Mucosa of stomach (tissue), 1 donor: ENCODE measurements around the gene RAPGEF1.
"Not testable (repeated sequence)": the region's sequence is repeated elsewhere in the genome, so short reads cannot be mapped to it uniquely, and the experiment has no call there.

Experiments
- H3K27me3 ChIP-seq: one replicate; pipeline ENCODE4 v1.7.0; 2013; ENCODE audit warnings: mild to moderate bottlenecking, low read length; ENCODE audit not compliant: control insufficient read depth, insufficient read depth
- H3K36me3 ChIP-seq: one replicate; pipeline ENCODE4 v1.7.0; 2013; ENCODE audit warnings: low read length; ENCODE audit not compliant: control insufficient read depth, insufficient read depth
- H3K4me1 ChIP-seq: one replicate; pipeline ENCODE4 v1.7.0; 2013; ENCODE audit warnings: mild to moderate bottlenecking, low read length; ENCODE audit not compliant: control insufficient read depth, insufficient read depth
- H3K4me3 ChIP-seq: one replicate; pipeline ENCODE4 v1.7.0; 2013; ENCODE audit warnings: low read length
- H3K9ac ChIP-seq: one replicate; pipeline ENCODE4 v1.7.0; 2013; ENCODE audit warnings: mild to moderate bottlenecking, low read length, moderate library complexity
- H3K9me3 ChIP-seq: one replicate; pipeline ENCODE4 v1.7.0; 2013; ENCODE audit warnings: mild to moderate bottlenecking, low read length, moderate library complexity; ENCODE audit not compliant: control insufficient read depth
- donor health status: Pancreatic carcinoma.

RAPGEF1 gene

GRCh38 chr9:131667576-131667975 is 72.3 kb downstream of the RAPGEF1 start:
- Histone ChIP-seq H3K4me1 (peaks cover 43% of the 10 kb centered on the region), H3K27me3 (no peaks in the 10 kb centered on the region), H3K9ac (no peak overlapping the region)

GRCh38 chr9:131666774-131667173 is 73.1 kb downstream of the RAPGEF1 start:
- Histone ChIP-seq H3K9me3 (no peaks in the 10 kb centered on the region), H3K4me1 (peaks cover 43% of the 10 kb centered on the region), H3K9ac (no peak overlapping the region), H3K36me3 (no peaks in the 10 kb centered on the region), H3K27me3 (no peaks in the 10 kb centered on the region), H3K4me3 (no peak overlapping the region)

More at GRCh38 chr9:131667576-131667975, 72.3 kb downstream of the RAPGEF1 start:
- Histone ChIP-seq H3K9me3 (no peaks in the 10 kb centered on the region), H3K36me3 (no peaks in the 10 kb centered on the region), H3K4me3 (no peak overlapping the region)

- Histone ChIP-seq H3K36me3 (no peaks in the 10 kb centered on the region), H3K4me1 (peaks cover 43% of the 10 kb centered on the region), H3K27me3 (no peaks in the 10 kb centered on the region), H3K9ac (no peak overlapping the region), H3K9me3 (no peaks in the 10 kb centered on the region), H3K4me3 (no peak overlapping the region)
Observed at GRCh38 chr9:131666029-131666428, 73.8 kb downstream of the RAPGEF1 start.

GRCh38 chr9:131663288-131663687 is 76.6 kb downstream of the RAPGEF1 start:
- peaks cover 30% of the 10 kb centered on the region for H3K4me1 ChIP-seq
- no peak overlapping the region for H3K4me3 ChIP-seq
- H3K27me3 ChIP-seq, result no peaks in the 10 kb centered on the region

GRCh38 chr9:131662289-131662621 is 77.6 kb downstream of the RAPGEF1 start:
- not testable (repeated sequence) for H3K27me3 ChIP-seq, H3K36me3 ChIP-seq, H3K9me3 ChIP-seq, H3K9ac ChIP-seq, H3K4me3 ChIP-seq
- peaks cover 30% of the 10 kb centered on the region for H3K4me1 ChIP-seq

More at GRCh38 chr9:131663288-131663687, 76.6 kb downstream of the RAPGEF1 start:
- H3K36me3 ChIP-seq, result no peaks in the 10 kb centered on the region
- H3K9ac ChIP-seq, result no peak overlapping the region
- H3K9me3 ChIP-seq, result no peaks in the 10 kb centered on the region

GRCh38 chr9:131661568-131662288 is 78.1 kb downstream of the RAPGEF1 start:
- no peak overlapping the region for H3K4me3 ChIP-seq
- no peaks in the 10 kb centered on the region for H3K27me3 ChIP-seq
- no peak overlapping the region for H3K9ac ChIP-seq
- no peaks in the 10 kb centered on the region for H3K36me3 ChIP-seq
- peaks cover 27% of the 10 kb centered on the region for H3K4me1 ChIP-seq
- no peaks in the 10 kb centered on the region for H3K9me3 ChIP-seq

GRCh38 chr9:131660466-131661405 is 79.1 kb downstream of the RAPGEF1 start:
- Histone ChIP-seq H3K9ac (no peak overlapping the region), H3K9me3 (no peaks in the 10 kb centered on the region), H3K36me3 (no peaks in the 10 kb centered on the region), H3K4me3 (no peak overlapping the region), H3K4me1 (peaks cover 20% of the 10 kb centered on the region), H3K27me3 (no peaks in the 10 kb centered on the region)

GRCh38 chr9:131658377-131659129 is 81.3 kb downstream of the RAPGEF1 start:
- Histone ChIP-seq H3K4me3 (no peak overlapping the region), H3K9me3 (no peaks in the 10 kb centered on the region), H3K9ac (no peak overlapping the region), H3K4me1 (peaks cover 31% of the 10 kb centered on the region), H3K36me3 (no peaks in the 10 kb centered on the region), H3K27me3 (no peaks in the 10 kb centered on the region)

GRCh38 chr9:131657940-131658339 is 81.9 kb downstream of the RAPGEF1 start:
- H3K27me3 ChIP-seq, result no peaks in the 10 kb centered on the region
- H3K4me1 ChIP-seq, result peaks cover 31% of the 10 kb centered on the region
- H3K36me3 ChIP-seq, result no peaks in the 10 kb centered on the region
- no peak overlapping the region for H3K4me3 ChIP-seq
- no peaks in the 10 kb centered on the region for H3K9me3 ChIP-seq
- no peak overlapping the region for H3K9ac ChIP-seq

GRCh38 chr9:131657456-131657855 is 82.4 kb downstream of the RAPGEF1 start:
- H3K4me1 ChIP-seq, result peaks cover 31% of the 10 kb centered on the region
- no peaks in the 10 kb centered on the region for H3K9me3 ChIP-seq
- no peak overlapping the region for H3K9ac ChIP-seq
- H3K27me3 ChIP-seq, result no peaks in the 10 kb centered on the region
- H3K36me3 ChIP-seq, result no peaks in the 10 kb centered on the region
- H3K4me3 ChIP-seq, result no peak overlapping the region

GRCh38 chr9:131657037-131657377 is 82.9 kb downstream of the RAPGEF1 start:
- Histone ChIP-seq H3K36me3 (no peaks in the 10 kb centered on the region), H3K4me1 (peaks cover 31% of the 10 kb centered on the region), H3K9me3 (no peaks in the 10 kb centered on the region), H3K9ac (no peak overlapping the region), H3K4me3 (no peak overlapping the region), H3K27me3 (no peaks in the 10 kb centered on the region)
